GM12891 (cell line): ENCODE data around the gene PNPLA2.
A peak's percentile ranks its signal among the peaks of the same experiment; 100 is the strongest.

ENCODE experiments used
- DNase-seq: peaks from one replicate; pipeline ENCODE4 v3.0.0; 2011; ENCODE audit warnings: low spot score; ENCODE audit not compliant: insufficient read length
- FAIRE-seq: peaks from 2 replicates; lab custom pipeline; 2011; peaks lifted over from hg19 to GRCh38; lab: Jason Lieb, UNC
- PAX5 ChIP-seq: IDR thresholded peaks from 2 replicates; pipeline ENCODE4 v1.6.1; 2011; ENCODE audit warnings: low read length, moderate library complexity, mild to moderate bottlenecking; ENCODE audit not compliant: insufficient read depth, severe bottlenecking
- POLR2A ChIP-seq: IDR thresholded peaks from 2 replicates; pipeline ENCODE4 v1.6.1; 2011; ENCODE audit warnings: low read depth, low read length, control low read depth
- POLR2AphosphoS5 ChIP-seq: IDR thresholded peaks from 2 replicates; pipeline ENCODE4 v1.6.1; 2011; ENCODE audit warnings: low read depth, low read length, control low read depth
- POU2F2 ChIP-seq: IDR thresholded peaks from 2 replicates; pipeline ENCODE4 v1.6.1; 2011; ENCODE audit warnings: low read depth, mild to moderate bottlenecking, control low read depth, low read length, moderate library complexity
- SPI1 ChIP-seq: IDR thresholded peaks from 2 replicates; pipeline ENCODE4 v1.6.1; 2011; ENCODE audit warnings: low read depth, low read length, control low read depth
- TAF1 ChIP-seq: IDR thresholded peaks from 2 replicates; pipeline ENCODE4 v1.6.1; 2011; ENCODE audit warnings: low read depth, low read length, control low read depth

The PNPLA2 gene

DNA sequence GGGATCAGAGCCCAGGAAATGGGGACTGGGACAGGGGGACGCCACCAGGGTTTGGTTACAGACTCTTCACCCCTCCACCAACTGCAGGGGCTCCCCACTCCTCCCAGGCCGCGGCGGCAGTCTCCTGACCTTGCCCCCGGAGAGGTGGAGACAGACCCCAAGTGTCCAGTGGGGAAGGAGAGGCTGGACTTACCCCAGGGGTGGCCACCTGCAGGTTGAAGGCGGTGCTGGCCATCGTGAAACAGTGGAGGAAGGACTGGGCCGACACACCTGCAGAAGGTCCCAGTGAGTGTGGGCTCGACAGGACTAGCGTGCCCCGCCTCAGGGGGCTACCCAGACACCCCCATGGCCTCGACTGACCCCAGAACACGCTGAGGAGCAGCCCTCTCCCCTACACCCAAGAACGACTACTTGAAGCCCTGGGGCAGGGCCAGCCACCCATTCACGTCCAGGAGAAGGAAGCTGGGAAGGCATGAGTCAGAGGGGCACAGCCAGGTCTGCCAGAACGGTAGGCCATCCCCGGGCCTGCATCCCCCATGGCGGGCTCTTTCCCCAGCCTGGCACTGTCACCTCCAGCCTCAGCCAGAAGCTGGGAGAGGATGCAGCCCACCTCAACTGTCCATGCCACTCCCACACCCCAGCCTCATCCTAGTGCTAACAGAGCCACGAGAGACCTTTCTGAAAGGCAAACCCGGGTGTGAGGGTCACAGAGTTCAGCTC lies 43.7 kb upstream of the PNPLA2 start:
- TF ChIP-seq POU2F2 (no peak), TAF1 (no peak), SPI1 (no peak), PAX5 (no peak), POLR2A (no peak; the same call in 1 of the 2 replicates), POLR2AphosphoS5 (no peak)
- no peak for DNase-seq
- FAIRE-seq, result peak; percentile 16

- DNase-seq, result no peak
- TF ChIP-seq TAF1 (no peak), POLR2A (no peak), SPI1 (no peak), PAX5 (no peak), POU2F2 (no peak), POLR2AphosphoS5 (no peak)
- FAIRE-seq, result no peak
These were observed 42.5 kb upstream of the PNPLA2 start for GRCh38 chr11:776263-776560.

DNA sequence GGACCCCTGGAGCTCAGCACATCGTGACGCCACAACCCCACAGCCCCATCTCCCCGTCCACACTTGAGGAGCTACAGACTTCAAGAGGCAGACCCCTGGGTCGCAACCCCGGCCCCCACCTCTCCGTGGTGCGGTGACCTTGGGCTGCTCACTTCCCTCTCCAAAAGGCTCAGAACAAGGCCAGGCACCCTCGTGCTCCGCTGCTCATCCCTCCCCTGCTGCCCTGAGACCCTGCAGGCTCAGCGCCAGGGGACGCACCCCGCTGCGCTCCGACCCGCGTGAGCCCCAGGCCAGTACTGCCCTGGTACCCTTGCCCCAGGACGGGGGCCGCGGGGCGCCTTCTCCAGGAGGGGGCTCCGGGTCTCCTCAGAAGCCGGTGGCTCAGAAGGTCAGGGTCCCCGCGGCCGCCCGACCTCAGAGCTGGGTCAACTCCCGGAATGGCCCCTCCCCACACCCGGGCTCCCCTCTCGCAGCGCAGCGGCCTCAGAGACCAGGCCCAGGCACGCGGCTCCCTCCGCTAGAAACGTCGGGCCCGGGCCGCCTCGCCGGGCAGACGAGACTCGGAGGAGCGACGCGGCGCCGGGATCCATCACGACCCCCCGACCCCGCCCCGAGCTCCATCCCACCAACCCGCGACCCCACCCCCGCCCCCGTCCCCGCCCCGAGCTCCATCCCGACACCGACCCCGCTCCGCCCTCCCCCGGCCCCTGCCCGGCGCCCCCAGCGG lies 42.0 kb upstream of the PNPLA2 start:
- DNase-seq, result peak; percentile 77
- peak; percentile 51 for FAIRE-seq
- TF ChIP-seq SPI1 (0 out of 2 replicates have a peak, but pooled peaks have one; percentile 32), POLR2A (no peak), POLR2AphosphoS5 (peak; percentile 63)

- peak; percentile 99 for FAIRE-seq
- DNase-seq, result peak; percentile 100
- TF ChIP-seq POLR2A, result peak; percentile 54; the same call in 1 of the 2 replicates
- peak; percentile 56; the same call in 1 of the 2 replicates for TF ChIP-seq POLR2AphosphoS5
- TF ChIP-seq SPI1, result no peak
- TF ChIP-seq TAF1, result peak; percentile 61
These were observed 41.1 kb upstream of the PNPLA2 start, which contains the start of gene GATD1 for GRCh38 chr11:777288-778255. Gene GATD1, minus strand, starts transcription at chr11:777487. Its CDS starts 25 bp downstream, at chr11:777462.

DNA sequence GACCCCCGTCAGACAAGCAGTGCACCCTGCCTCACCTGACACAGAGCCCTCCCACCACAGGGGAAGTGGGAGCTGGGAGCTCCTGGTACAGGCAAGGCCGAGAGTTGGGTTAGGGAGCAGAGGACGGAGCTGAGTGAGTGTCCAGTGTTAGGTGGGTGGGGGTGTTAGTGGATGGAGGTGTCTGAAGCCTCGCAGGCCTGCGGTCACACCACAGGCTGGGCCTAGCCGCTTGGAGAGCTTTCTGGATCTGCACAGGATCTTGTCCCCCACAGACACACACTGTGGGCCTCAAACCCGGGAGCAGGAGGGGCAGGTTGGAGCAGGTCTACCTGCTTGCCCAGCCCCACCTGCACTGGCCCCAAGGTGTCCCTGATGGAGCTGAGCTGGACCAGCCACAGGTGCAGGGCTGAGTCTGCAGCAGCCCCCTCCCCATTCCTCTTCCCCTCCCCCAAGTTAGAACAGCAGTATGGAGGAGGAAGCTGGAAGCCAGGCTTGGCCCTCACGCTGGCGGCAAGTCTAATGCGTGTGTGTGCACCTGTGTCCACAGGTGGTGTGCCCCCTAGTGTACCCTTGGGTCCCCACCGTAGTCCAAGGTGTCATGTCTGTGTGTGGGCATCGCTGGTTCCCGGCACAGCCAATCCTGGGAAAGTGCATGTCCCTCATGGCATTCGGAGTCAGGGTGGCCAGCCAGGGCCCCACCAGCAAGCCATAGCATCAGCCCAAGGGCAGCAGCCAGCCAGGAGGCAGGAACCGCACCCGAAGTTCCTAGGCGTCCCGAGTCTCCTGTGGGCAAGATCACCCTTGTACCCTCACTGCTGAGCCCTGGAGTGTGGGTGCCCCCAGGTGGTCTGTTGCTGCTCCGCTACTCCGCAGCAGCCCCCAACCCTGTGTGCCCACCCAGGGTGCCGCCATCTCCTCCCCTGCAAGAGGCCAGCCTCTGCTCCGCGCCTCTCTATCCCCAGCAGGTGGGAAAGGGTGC lies 39.4 kb upstream of the PNPLA2 start:
- no peak for DNase-seq
- no peak for FAIRE-seq
- TF ChIP-seq SPI1 (no peak), POLR2A (no peak)

DNA sequence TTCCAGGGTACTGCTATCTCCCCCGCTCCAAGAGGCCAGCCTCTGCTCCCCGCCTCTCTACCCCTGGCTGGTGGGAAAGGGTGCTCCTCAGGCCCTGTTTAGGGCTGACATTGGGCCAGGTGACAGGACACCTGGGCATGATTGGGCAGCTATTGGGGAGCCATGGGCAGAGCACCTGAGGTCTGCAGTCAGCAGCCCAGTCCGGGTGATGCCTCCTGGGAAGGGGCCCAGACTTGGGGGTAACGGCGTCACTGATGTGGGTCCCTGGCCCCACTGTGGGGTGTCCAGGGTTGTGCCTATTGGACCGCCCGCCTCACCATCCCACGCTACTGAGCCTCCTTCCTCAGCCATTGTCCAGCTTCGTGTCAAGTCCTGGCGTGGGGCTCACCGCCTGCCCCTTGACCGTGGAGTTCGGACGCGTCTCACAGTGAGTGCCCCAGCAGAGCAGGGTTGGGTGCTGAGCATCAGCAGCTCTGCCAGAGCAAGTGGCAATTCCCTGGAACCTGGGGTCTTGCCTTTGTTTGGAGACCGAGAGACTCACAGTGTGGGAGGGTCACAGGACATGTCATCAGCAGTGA lies 38.7 kb upstream of the PNPLA2 start:
- TF ChIP-seq TAF1, result no peak
- no peak for TF ChIP-seq POLR2AphosphoS5
- DNase-seq (no peak), FAIRE-seq (no peak)

- no peak for TF ChIP-seq POLR2A
- TF ChIP-seq POLR2AphosphoS5, result no peak
- no peak for TF ChIP-seq SPI1
- no peak for TF ChIP-seq POU2F2
- TF ChIP-seq PAX5, result no peak
- TF ChIP-seq TAF1, result no peak
- FAIRE-seq (no peak), DNase-seq (no peak)
These were observed 36.2 kb upstream of the PNPLA2 start for GRCh38 chr11:782264-783174.

DNA sequence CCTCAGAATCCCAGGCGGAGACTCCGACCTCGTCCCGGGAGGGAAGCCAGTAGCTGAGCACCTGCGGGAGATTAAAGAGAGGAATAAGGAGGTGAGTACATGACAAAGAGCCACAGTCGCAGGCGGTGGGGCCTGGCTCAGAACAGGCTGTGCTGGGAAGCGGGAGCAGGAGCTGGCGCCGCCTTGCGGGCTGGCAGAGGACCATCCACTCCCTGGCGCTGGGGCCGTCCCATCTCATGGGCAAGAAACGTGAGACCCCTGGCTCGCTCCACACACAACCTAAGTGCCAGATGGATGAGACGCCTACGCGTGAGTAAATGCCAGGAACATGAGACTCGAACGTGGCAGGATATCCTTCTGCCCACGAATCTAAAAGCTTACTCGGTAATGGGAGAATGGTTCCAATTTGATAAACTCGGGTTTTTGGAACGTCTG lies 35.1 kb upstream of the PNPLA2 start:
- TF ChIP-seq POU2F2, result no peak
- no peak for TF ChIP-seq SPI1
- no peak for TF ChIP-seq PAX5
- TF ChIP-seq TAF1, result no peak
- TF ChIP-seq POLR2AphosphoS5, result no peak
- no peak for TF ChIP-seq POLR2A
- FAIRE-seq, result no peak
- no peak for DNase-seq
